NCI-H2029 (cell line): ENCODE results near the gene BUD31.

ENCODE experiments used
- DNase-seq: peaks from one replicate; lab custom pipeline; 2025; lab: John Stamatoyannopoulos, UW

The BUD31 gene

DNA sequence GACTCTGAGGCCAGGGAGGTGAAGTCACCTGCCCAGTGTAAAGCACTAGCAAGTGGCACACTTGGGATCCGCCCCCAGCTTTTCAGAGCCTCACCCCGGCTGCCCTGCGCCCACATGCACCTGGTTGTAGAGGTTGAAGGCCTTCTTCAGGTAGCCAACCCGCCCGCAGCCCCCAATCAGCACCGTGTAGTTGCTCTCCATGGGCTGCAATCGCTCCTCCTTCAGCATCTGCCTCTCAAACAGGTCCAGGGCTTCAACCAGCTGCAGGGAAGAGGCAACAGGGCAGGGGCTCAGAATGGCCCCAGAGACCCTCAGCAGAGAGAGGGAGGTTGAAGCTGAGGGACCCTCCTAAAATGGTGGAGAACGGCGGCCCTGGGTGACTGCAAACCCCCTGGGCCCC lies 24.4 kb downstream of the BUD31 start:
- no peak for DNase-seq

DNA sequence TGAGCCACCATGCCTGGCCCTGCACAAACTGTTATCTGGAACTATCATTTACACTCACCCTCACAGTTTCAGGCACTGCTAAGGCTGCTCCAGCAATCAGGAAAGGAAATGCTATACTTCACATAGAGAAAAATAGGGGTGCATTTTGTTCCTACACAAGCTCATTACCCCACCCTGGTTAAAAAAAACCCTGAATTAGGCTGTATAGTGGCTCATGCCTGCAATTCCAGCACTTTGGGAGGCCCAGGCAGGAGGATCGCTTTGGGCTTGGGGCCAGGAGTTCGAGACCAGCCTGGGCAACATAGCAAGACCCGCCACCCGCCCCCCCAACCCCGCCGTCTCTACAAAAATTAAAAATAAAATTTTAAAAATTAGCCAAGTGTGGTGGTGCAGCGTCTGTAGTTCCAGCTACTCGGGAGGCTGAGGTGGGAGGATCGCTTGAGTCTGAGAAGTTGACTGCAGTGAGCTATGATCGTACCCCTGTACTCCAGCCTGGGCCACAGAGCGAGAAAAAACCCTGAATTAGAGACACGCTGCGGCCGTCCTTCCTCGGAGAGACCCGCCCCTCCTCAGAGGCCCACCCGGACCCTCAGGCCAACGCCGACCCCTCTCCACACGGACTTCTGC lies 29.3 kb downstream of the BUD31 start:
- DNase-seq = no peak

GRCh38 chr7:99438573-99439480 lies 30.1 kb downstream of the BUD31 start, which contains the start of the genes CPSF4 and PTCD1:
Gene CPSF4 (plus strand): TSS chr7:99438943. CDS start chr7:99439083, 140 bp downstream.
Gene PTCD1 (minus strand): TSS chr7:99438798. CDS start chr7:99435242, 3,556 bp downstream.
- DNase-seq = peak; percentile 94

- no peak for DNase-seq
Observed at GRCh38 chr7:99440195-99440594, 31.4 kb downstream of the BUD31 start.

- DNase-seq = no peak
Observed at GRCh38 chr7:99446096-99446495, 37.3 kb downstream of the BUD31 start.

DNA sequence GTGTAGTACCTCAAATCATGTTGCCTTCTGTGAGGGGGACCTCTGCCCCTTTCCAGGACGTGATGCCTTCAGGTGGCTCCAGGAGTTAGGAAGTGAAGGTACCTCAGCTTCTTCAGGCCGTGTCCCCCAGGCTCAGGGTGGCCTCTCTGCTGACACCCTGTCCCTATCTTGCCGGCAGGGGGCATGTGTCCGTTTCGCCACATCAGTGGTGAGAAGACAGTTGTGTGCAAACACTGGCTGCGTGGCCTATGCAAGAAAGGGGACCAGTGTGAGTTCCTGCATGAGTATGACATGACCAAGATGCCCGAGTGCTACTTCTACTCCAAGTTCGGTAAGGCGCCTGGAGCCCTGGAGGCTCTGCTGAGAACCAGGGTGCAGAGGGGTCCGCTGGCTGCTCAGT lies 39.2 kb downstream of the BUD31 start:
- DNase-seq = no peak

DNA sequence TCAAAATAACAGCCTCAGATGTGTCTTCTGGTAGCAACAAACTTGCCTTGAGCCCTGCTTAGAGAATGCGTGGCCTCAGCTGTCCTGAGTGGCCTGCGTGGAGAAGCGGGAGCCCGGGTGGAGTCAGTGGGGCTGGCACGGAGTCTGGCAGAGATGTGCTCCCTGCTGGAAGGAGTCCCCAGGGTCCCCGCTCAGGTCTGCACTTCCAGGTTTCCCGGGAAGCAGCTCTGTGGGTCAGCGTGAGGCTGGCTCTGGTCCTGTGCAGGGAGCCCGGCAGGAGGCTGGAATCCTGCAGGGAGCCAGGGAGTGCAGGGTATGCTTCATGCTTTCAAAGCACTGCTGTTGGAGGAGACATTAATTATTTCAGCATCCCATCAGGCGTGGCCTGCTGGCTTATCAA lies 40.1 kb downstream of the BUD31 start:
- no peak for DNase-seq

DNA sequence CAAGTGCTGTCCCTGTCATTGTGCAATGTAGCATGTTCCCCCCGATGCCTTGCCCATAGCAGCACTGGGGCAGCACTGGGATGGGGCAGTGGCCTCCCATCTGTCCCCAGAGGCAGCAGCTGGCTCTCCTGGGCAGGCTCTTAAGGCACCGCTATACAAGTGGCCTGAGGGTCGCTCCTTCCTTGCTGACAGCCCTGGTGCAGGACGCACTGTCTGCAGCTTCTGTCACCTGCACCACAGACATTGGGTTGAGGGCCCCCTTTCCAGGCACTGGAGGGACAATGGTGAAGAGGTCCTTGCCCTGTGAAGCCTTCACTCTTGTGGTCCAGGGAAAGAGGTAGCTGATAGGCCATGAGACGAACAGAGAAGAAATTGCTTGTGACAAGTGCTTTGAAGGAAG lies 40.6 kb downstream of the BUD31 start:
- DNase-seq = no peak

- no peak for DNase-seq
Observed at GRCh38 chr7:99451936-99452335, 43.2 kb downstream of the BUD31 start.

DNA sequence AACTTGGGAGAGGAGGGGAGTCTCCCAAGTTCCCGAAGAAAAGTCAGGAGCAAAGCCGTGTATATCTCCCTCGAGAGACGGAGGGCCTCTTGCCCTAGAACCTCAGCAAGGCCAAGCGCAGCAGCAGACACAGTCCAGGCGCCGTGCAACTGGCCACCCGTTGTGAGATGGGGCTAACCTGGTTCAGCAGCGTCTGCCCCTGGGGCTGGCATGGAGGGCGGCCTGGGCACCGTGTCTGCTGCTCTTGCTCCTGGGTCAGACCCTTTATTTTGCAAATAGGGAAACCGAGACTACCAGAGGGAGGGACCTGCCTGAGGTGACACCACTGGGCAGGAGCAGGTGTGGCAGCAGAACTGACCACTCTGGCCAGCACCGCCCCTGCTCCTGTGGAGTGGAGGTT lies 43.8 kb downstream of the BUD31 start:
- DNase-seq = no peak

DNA sequence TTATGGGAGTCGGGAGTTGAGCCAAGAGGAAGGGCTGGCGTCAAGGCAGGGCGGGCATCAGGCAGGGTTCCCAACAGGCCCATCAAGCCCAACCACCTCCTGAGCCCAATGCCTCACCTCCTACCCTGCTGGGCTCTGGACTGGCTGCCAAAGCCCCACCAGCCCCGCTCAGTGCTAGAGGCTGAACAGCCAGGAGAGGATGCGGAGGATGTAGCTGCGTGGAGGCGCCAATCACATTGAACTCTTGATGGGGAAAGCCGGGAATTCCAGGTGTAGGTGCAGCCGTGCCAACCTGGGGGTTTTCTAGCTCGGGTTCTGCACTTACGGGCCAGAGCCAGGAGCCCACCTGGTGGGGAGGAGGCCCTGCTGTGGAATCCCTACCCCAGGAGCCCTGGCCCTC lies 44.3 kb downstream of the BUD31 start:
- no peak for DNase-seq

- DNase-seq = no peak
Observed at GRCh38 chr7:99455874-99456273, 47.1 kb downstream of the BUD31 start.

DNA sequence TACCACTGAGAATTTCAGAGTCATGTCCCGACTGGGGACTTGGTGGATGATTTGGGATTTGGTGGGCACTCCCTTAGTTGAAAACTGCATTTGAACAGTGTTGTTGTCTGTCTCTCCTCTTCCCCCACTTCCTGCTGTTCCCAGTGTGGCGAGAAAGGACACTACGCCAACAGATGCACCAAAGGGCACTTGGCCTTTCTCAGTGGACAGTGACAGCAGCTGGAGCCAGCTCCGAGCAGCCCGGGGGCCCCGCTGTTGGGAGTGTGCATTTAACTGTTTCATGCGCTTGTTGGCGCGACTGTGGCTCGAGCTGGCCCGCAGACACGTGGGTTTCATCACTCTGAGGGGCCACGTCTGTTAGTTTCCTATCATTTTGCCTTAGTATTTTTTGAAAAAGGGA lies 47.5 kb downstream of the BUD31 start:
- DNase-seq = no peak

DNA sequence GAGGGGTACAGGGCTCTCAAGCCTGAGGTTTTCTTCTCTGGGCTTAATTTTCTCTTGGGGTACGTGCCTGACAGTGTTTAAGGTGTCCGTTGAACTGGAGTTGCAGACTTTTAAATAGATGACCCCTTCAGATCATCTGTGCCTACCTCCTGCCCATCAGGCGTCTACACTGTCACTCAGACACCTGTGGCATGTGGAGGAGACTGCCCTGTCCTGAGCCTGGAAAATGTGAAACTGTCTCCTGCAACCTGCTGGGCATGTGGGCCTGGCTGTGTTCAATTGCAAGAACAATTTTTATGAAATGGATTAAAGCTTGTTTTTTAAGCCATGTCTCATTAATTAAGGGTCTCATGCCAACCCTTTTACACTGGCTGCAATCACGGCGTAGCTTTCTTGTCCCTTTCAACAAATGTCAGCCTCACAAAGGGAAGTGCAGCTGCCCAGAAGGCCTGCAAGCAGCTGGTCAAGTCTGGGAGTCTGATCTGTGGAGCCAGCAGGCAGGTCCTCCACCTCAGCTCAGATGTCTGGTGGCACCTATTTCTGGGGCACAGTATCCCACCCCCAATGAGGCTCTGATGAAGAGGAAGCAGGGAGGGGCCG lies 48.4 kb downstream of the BUD31 start:
- no peak for DNase-seq

DNA sequence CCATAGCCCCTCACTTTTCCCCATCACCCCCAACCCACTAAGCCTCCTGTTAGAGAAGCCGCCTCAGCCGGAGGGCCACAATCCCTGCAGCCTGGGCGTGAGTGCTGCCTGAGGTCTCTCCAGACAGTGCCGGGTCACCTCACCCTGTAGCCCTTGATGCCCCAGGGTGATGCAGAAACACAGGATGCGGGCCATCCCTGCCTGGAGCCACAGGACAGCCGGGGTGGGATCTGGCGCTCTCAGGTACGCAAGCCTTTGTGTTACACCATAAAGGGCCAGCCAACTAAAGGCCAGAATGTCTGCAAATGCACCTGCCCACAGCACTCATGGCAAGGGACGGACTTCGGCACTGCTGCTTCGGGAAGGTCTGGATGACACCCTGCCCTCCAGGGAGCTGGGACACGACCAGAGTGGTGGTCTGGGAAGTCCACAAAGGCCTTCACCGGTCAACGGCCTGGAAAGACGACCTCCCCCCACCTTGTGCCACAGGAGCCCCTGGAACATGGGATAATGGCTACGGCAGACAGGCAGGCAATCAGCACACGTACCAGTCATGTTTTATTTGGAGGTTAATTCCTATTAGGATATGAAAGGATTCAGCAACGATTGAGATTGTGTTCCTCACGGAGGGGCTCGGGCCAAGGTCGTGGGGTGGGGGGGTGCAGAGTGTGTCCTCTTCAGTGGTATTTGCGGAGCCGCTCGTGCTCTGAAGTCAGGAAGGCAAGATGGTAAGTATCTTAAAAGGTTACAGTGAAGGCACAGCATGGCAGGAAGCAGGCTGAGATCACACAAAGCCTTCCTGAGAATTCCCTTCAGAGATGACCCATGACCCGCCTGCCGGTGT lies 49.1 kb downstream of the BUD31 start:
- DNase-seq = no peak

GRCh38 chr7:99459087-99459486 lies 50.3 kb downstream of the BUD31 start:
- no peak for DNase-seq

DNA sequence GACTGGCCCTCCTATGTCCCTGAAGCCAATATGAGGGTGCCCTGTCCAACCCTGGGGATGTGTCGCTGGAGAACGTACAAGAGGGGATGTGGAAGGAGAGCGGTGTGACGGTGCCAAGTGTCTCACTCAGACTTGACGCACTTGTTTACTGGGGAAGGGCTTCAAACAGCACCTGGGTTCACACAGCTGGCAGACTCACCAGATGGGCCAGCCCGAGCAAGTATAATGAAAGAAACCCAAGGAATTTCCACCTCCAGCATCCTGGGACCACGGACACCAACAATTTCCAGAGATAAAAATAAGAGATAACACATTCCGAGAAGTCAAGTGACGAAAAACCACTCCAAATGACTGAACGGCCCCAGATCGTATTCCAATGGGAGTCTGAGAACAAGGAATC lies 51.9 kb downstream of the BUD31 start:
- no peak for DNase-seq

GRCh38 chr7:99461221-99461620 lies 52.5 kb downstream of the BUD31 start:
- DNase-seq = no peak

- no peak for DNase-seq
Observed at GRCh38 chr7:99465421-99465768, 56.6 kb downstream of the BUD31 start.

- DNase-seq = no peak
Observed at GRCh38 chr7:99468336-99468918, 59.7 kb downstream of the BUD31 start.
